Limb (tissue), 2 donors: ENCODE data around the gene SYNDIG1.

Experiments used
- DNase-seq, 2 donors: peaks; one replicate each; pipeline ENCODE4 v3.0.0-alpha.2; 2016; ENCODE audit errors: extremely low spot score in 2 of 2

SYNDIG1 gene

DNA sequence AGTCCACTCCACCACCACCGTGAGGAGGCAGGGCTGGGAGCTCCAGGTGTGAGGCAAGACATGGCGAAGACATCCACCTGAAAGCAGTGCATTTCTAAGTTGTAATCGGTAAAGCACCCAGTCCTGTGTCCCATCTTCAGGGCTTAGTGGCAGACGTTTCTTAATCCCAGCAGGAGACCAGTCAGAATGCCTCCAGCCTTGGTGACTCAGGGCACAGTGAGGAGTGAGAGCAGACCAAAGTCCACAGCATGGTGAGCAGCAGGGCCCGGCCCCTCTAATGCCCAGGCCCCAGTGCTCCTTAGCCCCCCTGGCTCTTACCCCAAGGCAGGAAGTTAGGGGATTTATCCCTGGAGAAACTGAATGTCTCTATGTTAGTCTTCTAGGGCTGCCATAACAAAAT is 183.9 kb downstream of the SYNDIG1 start:
- peak in 1 of 2 donors; percentile 13 for DNase-seq

DNA sequence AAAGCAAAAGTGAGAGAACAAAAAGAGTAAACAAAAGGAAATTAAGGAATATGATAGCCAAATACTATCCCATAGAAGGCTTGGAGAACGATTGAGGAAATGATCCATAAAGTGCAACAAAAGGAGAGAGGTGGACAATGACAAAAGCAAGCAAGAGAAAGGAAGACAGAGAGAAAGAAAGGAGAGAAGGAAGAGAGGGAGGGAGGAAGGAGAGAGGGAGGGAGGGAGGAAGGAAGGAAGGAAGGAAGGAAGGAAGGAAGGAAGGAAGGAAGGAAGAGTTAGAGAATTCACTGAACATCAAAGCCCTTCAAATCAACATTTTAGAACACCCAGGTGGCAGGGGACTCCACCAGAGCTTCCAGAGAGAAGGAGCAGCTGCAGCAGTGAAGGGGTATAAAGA is 185.0 kb downstream of the SYNDIG1 start:
- DNase-seq: no peak

GRCh38 chr20:24656391-24656790 is 187.0 kb downstream of the SYNDIG1 start:
- no peak for DNase-seq

GRCh38 chr20:24657196-24657595 is 187.8 kb downstream of the SYNDIG1 start:
- no peak for DNase-seq

GRCh38 chr20:24657878-24658620 is 188.6 kb downstream of the SYNDIG1 start:
- no peak for DNase-seq

DNA sequence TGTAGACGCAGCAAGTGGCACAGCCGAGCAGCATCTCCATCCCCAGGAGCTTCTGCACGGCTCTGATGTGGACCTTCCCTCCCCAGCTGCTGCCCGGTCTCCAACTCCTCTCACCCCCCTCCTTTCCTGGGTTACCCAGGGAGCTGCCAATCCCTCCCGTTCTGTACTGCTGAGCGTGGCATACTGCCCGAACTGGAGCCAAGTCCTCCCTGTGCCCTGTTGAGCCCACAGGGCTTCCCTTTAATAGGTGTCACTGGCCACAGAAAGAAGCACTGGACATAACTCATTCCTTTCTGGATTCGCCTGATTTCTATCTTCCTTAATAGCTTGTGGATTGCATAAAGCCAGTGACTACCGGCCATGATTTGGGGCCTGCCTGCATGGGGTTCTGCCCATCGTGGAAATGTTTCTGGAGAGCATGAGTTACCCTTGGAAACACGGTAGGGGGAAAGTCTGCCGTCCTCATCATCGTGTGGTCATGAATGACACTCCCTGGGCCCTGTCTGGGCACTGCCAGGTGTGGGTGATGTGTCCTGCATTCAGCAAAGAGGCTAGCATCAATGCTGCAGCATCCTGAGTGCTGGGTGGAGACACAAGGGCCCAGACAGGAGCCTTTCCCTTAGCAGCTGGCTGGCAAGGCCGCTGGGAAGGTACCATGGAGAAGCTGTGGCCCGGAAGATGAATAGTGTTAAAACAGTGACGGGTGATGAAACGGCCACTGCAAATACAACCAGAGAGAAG is 189.7 kb downstream of the SYNDIG1 start:
- DNase-seq: no peak

DNA sequence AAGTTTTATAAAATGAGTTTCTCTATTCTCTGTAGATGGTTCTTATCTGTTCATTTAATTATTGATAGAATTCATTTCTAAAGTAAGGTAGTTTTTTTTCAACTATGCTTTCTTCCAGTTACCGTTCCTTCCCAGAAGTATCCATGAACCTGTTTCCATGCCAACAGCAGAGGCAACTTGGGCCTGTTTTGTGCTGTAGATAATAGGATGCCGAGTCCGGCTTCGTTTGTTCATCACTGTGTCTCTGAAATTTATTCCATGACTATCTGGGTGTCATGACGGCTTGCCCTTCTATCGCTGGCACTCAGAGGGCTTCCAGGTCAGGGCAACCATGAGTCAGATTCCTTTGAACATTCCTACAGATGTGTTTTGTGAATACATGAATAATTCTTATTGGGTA is 190.4 kb downstream of the SYNDIG1 start:
- DNase-seq: no peak

- no peak for DNase-seq
Measured at GRCh38 chr20:24660651-24661050, 191.2 kb downstream of the SYNDIG1 start.

DNA sequence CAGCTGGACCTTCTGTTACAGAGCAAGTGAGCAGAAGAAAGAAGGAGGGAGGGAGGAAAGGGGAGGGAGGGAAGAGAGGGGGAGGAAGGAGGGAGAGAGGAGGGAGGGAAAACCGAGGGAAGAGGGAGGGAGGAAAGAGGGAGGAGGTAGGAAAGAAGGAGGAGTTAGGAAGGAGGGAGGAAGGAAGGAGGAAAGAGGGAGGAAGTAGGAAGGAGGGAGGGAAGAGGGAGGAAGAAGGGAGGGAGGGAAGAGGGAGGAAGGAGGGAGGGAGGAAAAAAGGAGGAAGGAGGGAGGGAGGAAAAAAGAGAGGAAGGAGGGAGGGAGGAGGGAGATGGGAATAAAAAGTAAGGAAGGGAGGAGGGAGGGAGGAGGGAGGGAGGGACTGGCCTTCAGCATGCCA is 191.8 kb downstream of the SYNDIG1 start:
- DNase-seq: no peak

GRCh38 chr20:24662322-24662721 is 192.9 kb downstream of the SYNDIG1 start:
- DNase-seq: peak in 1 of 2 donors; percentile 22

DNA sequence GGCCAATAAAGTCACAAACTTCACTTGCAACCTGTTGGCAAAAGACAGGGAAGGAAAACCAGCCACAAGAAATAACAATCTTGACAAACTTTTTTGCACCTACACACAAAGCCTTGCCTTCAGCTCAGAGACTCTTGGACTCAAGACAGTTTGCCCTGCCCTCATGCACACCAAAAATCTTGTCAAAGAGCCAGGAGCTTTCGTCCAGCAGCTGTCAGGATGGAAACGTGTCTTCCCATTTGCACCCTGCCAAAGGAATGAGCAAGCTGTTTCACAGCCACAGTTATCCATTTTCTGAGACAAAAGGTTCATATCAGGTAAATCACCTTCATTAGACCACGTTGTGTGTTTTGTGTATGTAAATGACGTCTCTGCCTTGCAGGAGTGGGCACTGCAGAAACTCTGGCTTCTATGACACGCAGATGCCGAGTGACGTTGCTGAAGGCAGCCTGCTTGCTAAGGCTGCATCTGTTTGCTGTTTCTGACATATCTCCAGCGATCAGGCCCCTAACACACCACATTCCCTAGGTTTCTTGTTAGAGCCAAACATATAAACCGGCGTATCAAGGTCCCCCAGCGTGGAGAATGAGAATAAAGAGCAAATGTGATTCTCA is 193.4 kb downstream of the SYNDIG1 start:
- DNase-seq: peak in 1 of 2 donors; percentile 54

GRCh38 chr20:24663496-24663895 is 194.1 kb downstream of the SYNDIG1 start:
- DNase-seq: no peak

GRCh38 chr20:24664266-24664986 is 195.0 kb downstream of the SYNDIG1 start:
- DNase-seq: no peak

DNA sequence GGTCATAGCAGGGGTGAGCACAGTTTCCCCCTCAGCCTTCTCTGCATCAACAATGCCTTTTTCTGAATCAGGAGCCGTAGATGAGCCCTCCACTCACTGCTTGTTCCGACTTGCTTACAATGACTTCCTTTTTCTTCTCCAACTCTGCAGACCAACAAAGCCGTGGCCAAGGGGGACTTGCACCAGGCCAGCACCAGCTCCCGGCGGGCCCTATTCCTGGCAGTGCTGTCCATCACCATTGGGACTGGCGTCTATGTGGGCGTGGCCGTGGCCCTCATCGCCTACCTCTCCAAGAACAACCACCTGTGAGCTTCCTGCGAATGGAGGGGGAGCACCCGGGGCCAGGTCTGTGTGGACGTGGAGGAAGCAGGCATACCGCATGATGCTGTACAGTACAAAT is 195.8 kb downstream of the SYNDIG1 start:
- DNase-seq: no peak

DNA sequence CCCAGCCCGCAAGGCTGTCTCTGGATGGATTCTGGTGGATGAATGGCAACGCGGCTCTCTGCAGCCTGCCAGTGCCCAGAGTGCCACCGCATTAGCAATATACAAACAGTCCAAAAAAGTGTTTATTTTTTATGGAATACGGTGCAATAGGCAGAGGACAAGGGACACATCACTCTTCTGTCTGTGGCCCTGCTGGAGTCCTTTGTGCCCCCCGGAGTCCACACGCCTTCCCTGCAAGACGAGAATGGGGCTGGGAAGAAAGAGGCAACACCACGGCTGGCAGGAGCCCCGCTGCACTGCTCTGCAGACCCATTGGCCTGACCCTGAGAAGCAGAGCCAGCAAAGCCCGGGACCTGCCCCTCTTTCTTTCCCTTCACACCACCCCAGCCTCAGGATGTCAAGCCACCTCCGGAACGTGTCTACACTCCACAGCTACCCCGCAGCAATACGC is 196.3 kb downstream of the SYNDIG1 start:
- DNase-seq: no peak

DNA sequence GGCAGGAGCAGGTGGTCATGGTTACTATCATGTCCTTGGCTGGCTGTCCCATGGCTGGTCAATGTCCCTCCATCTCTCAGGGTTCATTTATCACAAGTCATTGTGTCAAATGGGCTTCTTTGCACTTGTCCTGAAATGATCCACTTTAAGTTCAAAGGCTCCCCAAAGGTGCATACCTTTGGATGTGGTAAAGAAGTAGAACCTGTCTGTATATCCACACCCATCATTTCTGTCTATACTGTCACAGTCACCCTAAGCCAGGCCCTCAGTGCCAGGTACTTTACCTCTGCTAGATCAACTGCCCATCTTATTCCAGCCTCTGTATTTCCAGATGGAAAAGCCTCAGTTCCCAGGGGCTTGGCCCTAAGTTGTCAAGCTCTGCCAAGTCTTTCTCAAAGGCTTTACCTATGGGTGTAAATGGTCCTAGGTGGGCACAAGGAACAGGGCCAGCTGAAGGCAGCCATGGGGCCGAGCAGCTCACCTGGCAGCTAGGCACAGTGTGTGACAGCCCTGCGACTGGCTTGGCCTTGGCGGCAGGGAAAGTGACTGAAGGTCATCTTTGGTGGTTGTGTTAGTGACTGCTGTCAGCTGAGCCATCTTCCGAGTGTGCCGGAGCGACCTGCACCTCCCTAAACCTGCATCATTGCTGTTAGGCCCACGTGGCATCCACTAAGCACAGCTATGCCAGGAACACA is 198.4 kb downstream of the SYNDIG1 start:
- no peak for DNase-seq

DNA sequence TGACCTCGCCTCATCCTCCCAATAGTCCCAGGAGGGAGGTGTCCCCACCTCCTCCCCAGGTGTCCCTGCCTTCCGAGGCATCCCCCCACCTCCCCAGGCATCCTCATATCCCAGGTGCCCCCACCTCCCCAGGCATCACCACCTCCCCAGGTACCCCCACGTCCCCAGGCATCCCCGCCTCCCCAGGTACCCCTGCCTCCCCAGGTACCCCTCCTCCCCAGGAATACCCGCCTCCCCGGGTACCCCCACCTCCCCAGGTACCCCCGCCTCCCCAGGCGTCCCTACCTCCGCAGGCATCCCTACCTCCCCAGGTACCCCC is 198.9 kb downstream of the SYNDIG1 start:
- no peak for DNase-seq

DNA sequence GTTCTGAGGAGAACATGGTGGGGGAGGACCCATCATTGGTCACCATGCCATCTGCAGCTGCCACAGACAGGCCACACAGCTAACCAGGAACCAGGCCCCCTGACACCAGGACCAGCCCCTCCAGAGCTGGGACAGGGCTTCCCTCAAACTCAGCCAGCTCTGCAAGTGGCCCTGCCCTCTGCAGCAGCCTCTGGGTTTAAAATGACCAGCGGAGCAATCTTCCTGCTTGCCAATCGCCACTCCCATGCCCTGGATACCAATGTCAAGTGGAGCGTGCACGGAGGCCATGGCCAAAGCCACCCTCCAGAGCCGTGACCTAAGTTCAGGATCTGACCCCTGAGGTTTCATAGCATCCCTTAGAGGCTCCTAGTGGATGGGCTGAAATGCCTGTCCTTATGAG is 199.4 kb downstream of the SYNDIG1 start:
- DNase-seq: no peak

DNA sequence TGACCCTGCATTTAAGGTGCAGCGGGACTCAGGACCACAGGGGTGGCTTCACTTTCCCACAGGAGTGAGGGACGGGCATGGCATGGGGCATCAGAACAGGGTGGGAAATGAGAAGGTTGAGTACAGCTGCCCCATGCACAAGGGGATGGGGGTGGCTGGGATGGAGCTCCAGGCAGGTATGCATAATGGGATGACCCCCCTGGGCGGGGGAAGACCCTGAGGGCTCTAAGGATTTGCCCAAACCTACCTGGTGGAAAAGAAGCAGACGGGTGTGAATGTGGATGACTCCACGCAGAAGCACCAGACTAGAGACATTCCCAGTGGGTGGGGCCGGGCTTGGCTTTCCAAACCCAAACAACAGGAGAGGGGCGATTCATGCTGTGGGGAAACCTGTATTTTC is 200.3 kb downstream of the SYNDIG1 start:
- DNase-seq: no peak

DNA sequence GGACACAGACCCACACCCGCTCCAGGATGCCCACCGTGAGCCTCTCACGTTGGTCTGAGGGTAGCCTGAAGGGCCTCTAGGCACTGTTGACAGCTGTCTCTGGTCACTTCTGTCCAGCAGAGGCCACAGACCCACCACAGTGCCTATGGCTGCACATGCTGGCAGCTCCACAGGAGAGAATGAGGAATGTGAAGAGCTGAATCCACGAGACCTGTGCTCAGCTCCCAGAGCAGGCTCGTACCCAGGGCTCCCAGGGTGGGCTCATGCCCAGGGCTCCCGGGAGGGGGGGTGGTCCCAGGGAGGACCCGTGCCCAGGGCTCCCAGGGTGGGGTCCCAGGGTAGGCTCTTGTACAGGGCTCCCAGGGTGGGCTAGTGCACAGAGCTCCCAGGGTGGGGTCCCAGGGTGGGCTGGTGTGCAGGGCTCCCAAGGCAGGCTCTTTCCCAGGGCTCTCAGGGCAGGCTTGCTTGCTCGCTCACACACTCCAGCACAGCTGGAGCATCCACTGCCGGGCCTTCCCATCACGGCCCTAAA is 201.0 kb downstream of the SYNDIG1 start:
- DNase-seq: no peak

DNA sequence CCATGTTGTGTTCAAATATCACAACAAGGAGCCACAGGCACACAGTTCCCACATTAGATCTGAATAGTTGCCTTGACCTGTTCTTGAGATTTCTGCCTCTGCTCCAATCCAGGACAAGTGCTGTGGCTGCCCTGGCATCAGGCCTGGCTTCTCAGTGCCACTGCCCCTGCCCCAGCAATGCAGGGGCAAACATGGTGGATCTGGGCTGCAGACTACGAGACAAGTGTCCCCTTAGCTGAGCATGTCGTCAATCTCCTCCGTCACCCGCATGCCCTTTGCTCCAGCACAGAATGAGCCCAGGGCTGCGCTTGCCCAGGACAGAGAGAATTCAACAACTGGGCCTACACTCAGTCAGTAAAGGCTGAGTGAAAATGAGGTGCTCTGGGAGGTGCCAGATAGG is 201.6 kb downstream of the SYNDIG1 start:
- DNase-seq: no peak
